GM18520 (cell line): ENCODE results near the gene ERGIC2.
"Not testable (repeated sequence)": the region's sequence is repeated elsewhere in the genome, so short reads cannot be mapped to it uniquely, and the experiment has no call there.

ENCODE experiments used
- ATAC-seq: cut with Tn5 transposase; IDR thresholded peaks from one replicate; pipeline ENCODE4 v1.9.1; 2021; ENCODE audit not compliant: unreplicated experiment

ERGIC2 gene

DNA sequence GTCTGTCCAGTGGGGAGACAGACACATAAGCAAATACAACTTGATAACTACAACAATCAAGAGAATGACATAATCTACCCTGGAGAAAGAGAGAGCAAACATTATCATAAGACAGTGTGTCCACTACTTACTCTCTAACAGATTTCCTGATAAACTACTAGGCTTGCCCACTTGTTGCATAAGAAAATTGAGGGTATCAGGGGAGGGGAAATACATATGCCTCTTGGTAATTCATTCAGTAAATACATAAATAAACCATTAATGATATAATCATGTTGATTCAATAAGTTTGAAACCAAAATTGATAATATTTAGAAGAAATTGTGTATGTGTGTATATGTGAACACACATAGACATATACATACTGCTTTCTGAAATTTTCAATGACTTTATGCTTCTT is 76.6 kb downstream of the ERGIC2 start:
- no peak for ATAC-seq

- no peak for ATAC-seq
These were observed 79.9 kb downstream of the ERGIC2 start for GRCh38 chr12:29301114-29301513.

- ATAC-seq, result no peak
These were observed 81.3 kb downstream of the ERGIC2 start for GRCh38 chr12:29299633-29300032.

- ATAC-seq, result no peak
These were observed 89.7 kb downstream of the ERGIC2 start for GRCh38 chr12:29291226-29291625.

GRCh38 chr12:29290475-29290874 is 90.5 kb downstream of the ERGIC2 start:
- not testable (repeated sequence) for ATAC-seq

GRCh38 chr12:29288031-29288430 is 92.9 kb downstream of the ERGIC2 start:
- no peak for ATAC-seq

DNA sequence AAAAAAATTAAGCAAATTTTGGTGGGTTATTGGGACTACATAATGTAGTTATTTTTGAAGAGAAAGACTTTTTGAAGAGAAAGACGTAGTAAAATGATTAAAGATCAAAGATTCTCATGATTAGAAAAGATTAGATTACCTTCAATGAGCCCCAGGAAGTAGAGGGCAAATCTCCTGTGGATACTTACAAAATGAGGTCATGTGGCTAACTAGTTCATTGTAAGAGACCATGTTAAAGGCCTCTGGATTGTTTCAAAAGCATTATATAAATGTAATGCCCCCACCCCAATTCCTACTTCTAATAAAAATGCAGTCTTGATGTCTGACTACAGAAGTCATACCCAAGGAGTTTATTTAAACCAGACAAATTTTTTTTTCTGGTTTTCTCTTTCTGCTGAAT is 93.3 kb downstream of the ERGIC2 start:
- no peak for ATAC-seq
